H1 (cell line): ENCODE measurements around the gene FKBP8. TPM values are rescaled to one million over a fixed set of nuclear protein-coding genes. Genes with fewer than 3 reads are reported as not detected.
A peak's percentile ranks its signal among the peaks of the same experiment; 100 is the strongest.

ENCODE experiments used
- CTCF ChIA-PET: fragments of 300-600 bp; sonication (Branson Sonifier 250); formaldehyde crosslinking; loops from one replicate; lab custom pipeline; 2021; ENCODE audit not compliant: partially characterized antibody; lab: Charles Lee
- POLR2A ChIA-PET: fragments of 300-600 bp; sonication (Branson Sonifier 250); formaldehyde crosslinking; loops from one replicate; lab custom pipeline; 2021; ENCODE audit warnings: inconsistent platforms; ENCODE audit not compliant: partially characterized antibody; lab: Charles Lee
- DNase-seq, 2 experiments: peaks; one replicate each; pipeline versions ENCODE4 v3.0.0 to v3.0.0-alpha.2; 2010 to 2022; ENCODE audit warnings: low spot score in 2 of 2, low read depth in 1 of 2, mixed read lengths in 1 of 2
- FAIRE-seq: peaks from 2 replicates; lab custom pipeline; 2011; peaks lifted over from hg19 to GRCh38; lab: Jason Lieb, UNC
- H2AFZ ChIP-seq: 2 replicates; pipeline ENCODE4 v1.8.1; 2012; ENCODE audit warnings: low read length, inconsistent platforms
- H2AK5ac ChIP-seq: 2 replicates; pipeline ENCODE4 v1.6.1; 2013; ENCODE audit warnings: low read depth, low read length
- H2BK120ac ChIP-seq: replicated peaks from 2 replicates; pipeline ENCODE3; 2013; ENCODE audit warnings: low read depth, low read length, inconsistent platforms
- H2BK12ac ChIP-seq: 2 replicates; pipeline ENCODE4 v1.6.1; 2013; ENCODE audit warnings: low read depth, low read length
- H2BK15ac ChIP-seq: 2 replicates; pipeline ENCODE4 v1.6.1; 2013; ENCODE audit warnings: low read length
- H2BK20ac ChIP-seq: 2 replicates; pipeline ENCODE4 v1.6.1; 2013; ENCODE audit warnings: low read length
- H2BK5ac ChIP-seq: 2 replicates; pipeline ENCODE4 v1.6.1; 2013; ENCODE audit warnings: low read depth, low read length
- H3K14ac ChIP-seq: 2 replicates; pipeline ENCODE4 v1.6.1; 2013; ENCODE audit warnings: inconsistent platforms; ENCODE audit not compliant: insufficient read length
- H3K18ac ChIP-seq: 2 replicates; pipeline ENCODE4 v1.6.1; 2013; ENCODE audit warnings: low read length; ENCODE audit errors: extremely low read depth
- H3K23ac ChIP-seq: 2 replicates; pipeline ENCODE4 v1.6.1; 2013; ENCODE audit warnings: inconsistent platforms; ENCODE audit not compliant: insufficient read length
- H3K23me2 ChIP-seq: 2 replicates; pipeline ENCODE4 v1.6.1; 2013; ENCODE audit warnings: low read depth, low read length
- H3K27ac ChIP-seq: 2 replicates; pipeline ENCODE4 v1.6.1; 2011; ENCODE audit warnings: low read depth, low read length, inconsistent platforms
- H3K27me3 ChIP-seq, 4 experiments: replicated peaks in 1 of 4; 1 replicate in 1 of 4; 2 replicates in 3 of 4; pipeline versions ENCODE4 v1.6.1 to v1.8.1; 2011 to 2013; ENCODE audit warnings: low read length in 3 of 4, mild to moderate bottlenecking in 3 of 4, inconsistent platforms in 2 of 4, mixed read lengths in 2 of 4, moderate library complexity in 1 of 4; ENCODE audit not compliant: control insufficient read depth in 3 of 4, insufficient read depth in 3 of 4; ENCODE audit errors: extremely low read depth in 1 of 4
- H3K36me3 ChIP-seq, 4 experiments: 2 replicates each; pipeline versions ENCODE4 v1.6.1 to v1.8.1; 2011 to 2013; ENCODE audit warnings: mild to moderate bottlenecking in 4 of 4, low read length in 3 of 4, moderate library complexity in 2 of 4, control low read depth in 1 of 4, inconsistent platforms in 1 of 4; ENCODE audit not compliant: insufficient read depth in 4 of 4, control insufficient read depth in 2 of 4
- H3K4ac ChIP-seq: replicated peaks from 2 replicates; pipeline ENCODE3; 2013; ENCODE audit warnings: low read length, low read depth, mixed read lengths, inconsistent platforms; ENCODE audit not compliant: insufficient read length
- H3K4me1 ChIP-seq, 4 experiments: replicated peaks in 1 of 4; 1 replicate in 1 of 4; 2 replicates in 3 of 4; pipeline versions ENCODE4 v1.6.1 to v1.8.1; 2011 to 2013; ENCODE audit warnings: low read length in 3 of 4, inconsistent platforms in 2 of 4, mixed read lengths in 1 of 4; ENCODE audit not compliant: insufficient read depth in 4 of 4, control insufficient read depth in 3 of 4
- H3K4me2 ChIP-seq, 2 experiments: 2 replicates each; pipeline versions ENCODE4 v1.6.1 to v1.8.1; 2011 to 2013; ENCODE audit warnings: low read depth in 2 of 2, low read length in 2 of 2, control low read depth in 1 of 2, inconsistent platforms in 1 of 2, mild to moderate bottlenecking in 1 of 2; ENCODE audit not compliant: insufficient read depth in 1 of 2
- H3K4me3 ChIP-seq, 4 experiments: fragments of 200-600, 300-600 bp in 1 of 4; sonication (generic), shearing (Covaris generic), sonication (Bioruptor Twin) in 1 of 4; 2 replicates each; pipeline versions ENCODE4 v1.5.1 to v1.8.1; 2011 to 2016; ENCODE audit warnings: low read length in 4 of 4, low read depth in 3 of 4, control low read depth in 2 of 4, inconsistent platforms in 2 of 4, mild to moderate bottlenecking in 2 of 4, mixed read lengths in 1 of 4, moderate library complexity in 1 of 4; ENCODE audit not compliant: insufficient read depth in 2 of 4; ENCODE audit errors: extremely low read depth in 1 of 4
- H3K56ac ChIP-seq: replicated peaks from 2 replicates; pipeline ENCODE3; 2013; ENCODE audit warnings: low read depth, mild to moderate bottlenecking, mixed read lengths, low read length, inconsistent platforms; ENCODE audit not compliant: insufficient read length
- H3K79me1 ChIP-seq: 2 replicates; pipeline ENCODE4 v1.6.1; 2013; ENCODE audit warnings: low read depth, low read length, control low read depth
- H3K79me2 ChIP-seq, 2 experiments: 2 replicates each; pipeline versions ENCODE4 v1.6.1 to v1.8.1; 2012 to 2013; ENCODE audit warnings: low read length in 2 of 2, mild to moderate bottlenecking in 2 of 2, inconsistent platforms in 1 of 2; ENCODE audit not compliant: insufficient read depth in 2 of 2, control insufficient read depth in 1 of 2
- H3K9ac ChIP-seq, 4 experiments: replicated peaks in 1 of 4; 1 replicate in 1 of 4; 2 replicates in 3 of 4; pipeline versions ENCODE4 v1.6.1 to v1.8.1; 2011 to 2013; ENCODE audit warnings: low read depth in 3 of 4, low read length in 3 of 4, control low read depth in 2 of 4, mild to moderate bottlenecking in 2 of 4, moderate library complexity in 2 of 4, inconsistent platforms in 1 of 4; ENCODE audit errors: extremely low read depth in 1 of 4
- H3K9me3 ChIP-seq, 2 experiments: 2 replicates each; pipeline versions ENCODE4 v1.6.1 to v1.8.1; 2012 to 2013; ENCODE audit warnings: mild to moderate bottlenecking in 2 of 2, moderate library complexity in 2 of 2, control low read depth in 1 of 2, inconsistent platforms in 1 of 2, low read depth in 1 of 2, low read length in 1 of 2, mixed read lengths in 1 of 2; ENCODE audit not compliant: insufficient read depth in 2 of 2
- H4K20me1 ChIP-seq, 2 experiments: replicated peaks in 1 of 2; 2 replicates each; pipeline versions ENCODE3 to v1.8.1; 2011 to 2013; ENCODE audit warnings: inconsistent platforms in 2 of 2, low read length in 2 of 2, mild to moderate bottlenecking in 1 of 2; ENCODE audit not compliant: insufficient read depth in 2 of 2, control insufficient read depth in 1 of 2
- H4K5ac ChIP-seq: 2 replicates; pipeline ENCODE4 v1.6.1; 2013; ENCODE audit warnings: low read length, low read depth, mixed read lengths, inconsistent platforms; ENCODE audit not compliant: insufficient read length
- H4K8ac ChIP-seq: 2 replicates; pipeline ENCODE4 v1.8.0; 2013; ENCODE audit warnings: mild to moderate bottlenecking, moderate library complexity, low read length, inconsistent platforms; ENCODE audit not compliant: insufficient read depth; ENCODE audit errors: extremely low read depth
- H4K91ac ChIP-seq: replicated peaks from 2 replicates; pipeline ENCODE3; 2013; ENCODE audit warnings: low read length, mixed read lengths, inconsistent platforms; ENCODE audit not compliant: insufficient read length
- ASH2L ChIP-seq: fragments of 200-600, 300-600 bp; sonication (generic); IDR thresholded peaks from one replicate; pipeline ENCODE4 v1.7.1; 2017; ENCODE audit warnings: low read length
- CREB1 ChIP-seq: IDR thresholded peaks from 2 replicates; pipeline ENCODE4 v1.6.1; 2012; ENCODE audit warnings: inconsistent platforms
- EZH2 ChIP-seq: fragments of 200-600 bp; sonication (generic); IDR thresholded peaks from 2 replicates; pipeline ENCODE4 v1.7.1; 2012; ENCODE audit warnings: low read depth, mild to moderate bottlenecking, moderate library complexity, low read length, inconsistent platforms; ENCODE audit not compliant: severe bottlenecking
- GABPA ChIP-seq: IDR thresholded peaks from 2 replicates; pipeline ENCODE4 v1.6.1; 2011; ENCODE audit warnings: mild to moderate bottlenecking, low read length, moderate library complexity, borderline replicate concordance; ENCODE audit not compliant: insufficient read depth
- HDAC2 ChIP-seq, 2 experiments: fragments of 300-600 bp in 1 of 2; sonication (generic) in 1 of 2; IDR thresholded peaks; 2 replicates each; pipeline ENCODE4 v1.6.1; 2011 to 2012; ENCODE audit warnings: low read depth in 2 of 2, low read length in 2 of 2, mild to moderate bottlenecking in 2 of 2, moderate library complexity in 2 of 2, borderline replicate concordance in 1 of 2, inconsistent platforms in 1 of 2
- HDAC6 ChIP-seq: IDR thresholded peaks from one replicate; pipeline ENCODE4 v1.7.1; 2012; ENCODE audit warnings: low read depth, mild to moderate bottlenecking, inconsistent platforms, low read length, moderate library complexity
- WGBS, 2 experiments: shearing (Covaris generic) in 1 of 2; methylation state at CpG; one replicate each; pipeline versions ENCODE4 v1.1.6 to v1.1.7; 2013 to 2015; ENCODE audit warnings: low lambda C conversion rate in 2 of 2, mixed read lengths in 2 of 2, inconsistent platforms in 1 of 2, low coverage in 1 of 2, missing lambda C conversion rate in 1 of 2; ENCODE audit not compliant: insufficient replicate concordance in 2 of 2, insufficient coverage in 1 of 2, insufficient read length in 1 of 2; ENCODE audit errors: extremely low coverage in 1 of 2, missing lambda C conversion rate in 1 of 2; 5-methylcytosine and 5-hydroxymethylcytosine counted together
- polyA plus RNA-seq, 7 experiments: library from polyadenylated mRNA; depleted of rRNA in 3 of 7; stranded (reverse) in 5 of 7; unstranded in 2 of 7; fragments of >200 nt in 5 of 7; fragments of 200-250 nt in 2 of 7; gene quantifications; 1 replicate in 5 of 7; 2 replicates in 1 of 7; 4 replicates in 1 of 7; pipeline versions ENCODE4 v1.2.1 to v1.2.3, GENCODE V29; 2011 to 2013; ENCODE audit warnings: missing spikeins in 2 of 7, mixed read lengths in 2 of 7
- total RNA-seq: library from RNA; stranded (reverse); fragmentation: NEBNext Ultra II Directional; extraction: Animal tissue kit (Norgen Biotek cat#: 25700); gene quantifications from 2 replicates; pipeline ENCODE4 v1.2.1, GENCODE V29; 2021

Gene FKBP8
- total and polyA plus RNA-seq, 2 of the 8 experiments (the other 6 are each of a cell fraction or from before 2014, with no cell fraction given), result 264 to 309 TPM

GRCh38 chr19:18487576-18488402 lies 55.6 kb downstream of the FKBP8 start:
- H3K27me3 ChIP-seq, result no peaks in the 10 kb centered on the region
- H2BK20ac ChIP-seq, result no peak overlapping the region
- no peak overlapping the region for H4K91ac ChIP-seq
- H4K8ac ChIP-seq, result peak overlapping the region; percentile 53; the same call in 1 of the 2 replicates
- no peak overlapping the region for H2BK120ac ChIP-seq
- no peak for TF ChIP-seq ASH2L
- TF ChIP-seq GABPA, result no peak
- no peak for TF ChIP-seq EZH2
- no peak for TF ChIP-seq HDAC6
- TF ChIP-seq CREB1, result no peak
- TF ChIP-seq HDAC2 (IDR thresholded peaks at IDR 0.05; ENCODE audit: borderline replicate concordance in 1 of 2, low read depth in 2 of 2, low read length in 2 of 2), result no peak
- H3K23me2 ChIP-seq, result 0 out of 2 replicates have a peak, but pooled peaks cover 4% of the 10 kb centered on the region
- no peak overlapping the region for H2AK5ac ChIP-seq
- FAIRE-seq (no peak), DNase-seq (no peak)
- H3K36me3 ChIP-seq, result no peaks in the 10 kb centered on the region
- H3K4me3 ChIP-seq, result no peak overlapping the region
- H4K20me1 ChIP-seq, result peaks cover 8 to 30% of the 10 kb centered on the region in 2 experiments
- H2BK12ac ChIP-seq, result no peak overlapping the region
- peaks cover 0 to 16% (median 8%) of the 10 kb centered on the region in 4 experiments; a peak in 5 of 7 replicates for H3K4me1 ChIP-seq
- peak overlapping the region; percentile 18; the same call in 1 of the 2 replicates for H2BK5ac ChIP-seq
- H3K27ac ChIP-seq, result no peak overlapping the region
- H2AFZ ChIP-seq, result no peak overlapping the region
- H3K14ac ChIP-seq, result no peak overlapping the region
- no peak overlapping the region for H3K9ac ChIP-seq
- no peak overlapping the region; the same call in 1 of the 2 replicates for H2BK15ac ChIP-seq
- no peak overlapping the region for H3K56ac ChIP-seq
- peaks cover 0 to 29% of the 10 kb centered on the region in 2 experiments; a peak in 1 of 4 replicates for H3K79me2 ChIP-seq
- H3K4me2 ChIP-seq, result no peak overlapping the region
- whole genome bisulfite sequencing, 2 experiments, result 93% methylated on average over 15 of the region's 17 CpGs; no CpG with 5 or more reads in 1 of the 2 experiments
- ChIA-PET CTCF (interaction anchor here (0.9 to 18.5 kb wide), 16 partner anchors 14 to 289 kb away, joined by 3 to 458 read pairs (median 3); partner anchors contain the start of gene ELL), POLR2A (interaction anchor here (0.9 to 1.8 kb wide), 3 partner anchors 10 to 100 kb away, joined by 3 to 6 read pairs (median 4); partner anchors contain the start of genes ELL and REX1BD)
- no peaks in the 10 kb centered on the region for H3K9me3 ChIP-seq
- no peak overlapping the region for H4K5ac ChIP-seq
- peak overlapping the region; percentile 48; the same call in 1 of the 2 replicates for H3K18ac ChIP-seq
- H3K4ac ChIP-seq, result no peak overlapping the region
- H3K79me1 ChIP-seq, result peaks cover 39% of the 10 kb centered on the region
- H3K23ac ChIP-seq, result no peak overlapping the region
